K562 (cell line): ENCODE measurements around the gene HTR3C. TPM values are rescaled to one million over a fixed set of nuclear protein-coding genes. Genes with fewer than 3 reads are reported as not detected.

Experiments
- ARID2 ChIP-seq: fragments of 450-650 bp; IDR thresholded peaks from 2 replicates; pipeline ENCODE4 v1.6.1; 2017; ENCODE audit warnings: antibody characterized with exemption, mild to moderate bottlenecking
- CAMTA2 ChIP-seq: fragments of 250-450 bp; sonication (Bioruptor Pico); conservative IDR thresholded peaks from 2 replicates; pipeline ENCODE4 v1.5.1; 2022
- CSDE1 ChIP-seq, 2 experiments: fragments of 450-650 bp; IDR thresholded peaks; 2 replicates each; pipeline ENCODE4 v1.6.1; 2016; ENCODE audit warnings: mild to moderate bottlenecking in 1 of 2
- DLX4 ChIP-seq: fragments of 250-450 bp; sonication (Bioruptor Pico); IDR thresholded peaks from 2 replicates; pipeline ENCODE4 v1.6.1; 2021; ENCODE audit warnings: mild to moderate bottlenecking
- HCFC1 ChIP-seq: IDR thresholded peaks from 2 replicates; pipeline ENCODE4 v1.6.1; 2012; ENCODE audit warnings: low read depth, low read length, improper control_type of control experiment
- HES1 ChIP-seq: fragments of 450-650 bp; IDR thresholded peaks from 2 replicates; pipeline ENCODE4 v1.6.1; 2016; ENCODE audit warnings: low read depth, mild to moderate bottlenecking, moderate library complexity
- HIVEP1 ChIP-seq: fragments of 250-450 bp; sonication (Bioruptor Pico); IDR thresholded peaks from 2 replicates; pipeline ENCODE4 v1.4.0; 2020; ENCODE audit warnings: mild to moderate bottlenecking
- ID3 ChIP-seq, 2 experiments: fragments of 250-450 bp in 1 of 2; fragments of 450-650 bp in 1 of 2; sonication (Bioruptor Pico) in 1 of 2; IDR thresholded peaks; 2 replicates each; pipeline versions ENCODE4 v1.6.1 to v1.8.0; 2016 to 2021; ENCODE audit warnings: mild to moderate bottlenecking in 2 of 2, moderate library complexity in 2 of 2, missing compliant biosample characterization in 1 of 2, missing genetic modification characterization in 1 of 2
- IRF1 ChIP-seq: sonication (generic); formaldehyde crosslinking; IDR thresholded peaks from 2 replicates; pipeline ENCODE4 v1.8.0; 2022; ENCODE audit warnings: missing genetic modification reagents, mild to moderate bottlenecking, borderline replicate concordance
- KAT2B ChIP-seq: IDR thresholded peaks from one replicate; pipeline ENCODE4 v1.6.1; 2012; ENCODE audit warnings: low read depth, mild to moderate bottlenecking, control low read depth, inconsistent platforms, low read length, moderate library complexity
- KLF1 ChIP-seq: fragments of 450-650 bp; IDR thresholded peaks from 2 replicates; pipeline ENCODE4 v1.6.1; 2016; ENCODE audit warnings: missing genetic modification characterization, missing compliant biosample characterization
- MAFG ChIP-seq: fragments of 450-650 bp; conservative IDR thresholded peaks from 2 replicates; pipeline ENCODE4 v1.6.1; 2016; ENCODE audit warnings: missing genetic modification characterization, missing compliant biosample characterization
- NCOR1 ChIP-seq: fragments of 450-650 bp; IDR thresholded peaks from 2 replicates; pipeline ENCODE4 v1.6.1; 2016; ENCODE audit warnings: mild to moderate bottlenecking, moderate library complexity
- NELFE ChIP-seq: IDR thresholded peaks from 2 replicates; pipeline ENCODE4 v1.6.1; 2011; ENCODE audit warnings: mild to moderate bottlenecking; ENCODE audit not compliant: insufficient read depth, insufficient read length
- PHF20 ChIP-seq: fragments of 450-650 bp; IDR thresholded peaks from 2 replicates; pipeline ENCODE4 v1.6.1; 2018; ENCODE audit not compliant: partially characterized antibody
- POLR2AphosphoS2 ChIP-seq: IDR thresholded peaks from 2 replicates; pipeline ENCODE4 v1.6.1; 2012; ENCODE audit warnings: low read length, improper control_type of control experiment
- RFX7 ChIP-seq: fragments of 250-450 bp; sonication (Bioruptor Pico); IDR thresholded peaks from 2 replicates; pipeline ENCODE4 v1.5.1; 2021; ENCODE audit warnings: mild to moderate bottlenecking
- RNF2 ChIP-seq: sonication (generic); IDR thresholded peaks from 2 replicates; pipeline ENCODE4 v1.6.1; 2016
- SMARCE1 ChIP-seq: fragments of 450-650 bp; IDR thresholded peaks from 2 replicates; pipeline ENCODE4 v1.7.1; 2016; ENCODE audit warnings: mild to moderate bottlenecking
- ZBTB33 ChIP-seq: sonication (generic); formaldehyde crosslinking; IDR thresholded peaks from 2 replicates; pipeline ENCODE4 v1.8.1; 2023; ENCODE audit warnings: mild to moderate bottlenecking, missing genetic modification reagents
- ZKSCAN3 ChIP-seq: fragments of 250-450 bp; sonication (Bioruptor Pico); IDR thresholded peaks from 2 replicates; pipeline ENCODE4 v1.4.0; 2020
- ZNF140 ChIP-seq: fragments of 250-450 bp; sonication (Bioruptor Pico); IDR thresholded peaks from 2 replicates; pipeline ENCODE4 v1.8.0; 2021; ENCODE audit warnings: moderate library complexity, mild to moderate bottlenecking, inconsistent platforms
- ZNF324 ChIP-seq: fragments of 250-450 bp; sonication (Bioruptor Pico); IDR thresholded peaks from 2 replicates; pipeline ENCODE4 v1.4.0; 2020; ENCODE audit warnings: mild to moderate bottlenecking
- ZNF395 ChIP-seq: fragments of 200-800 bp; sonication (Bioruptor generic); IDR thresholded peaks from 2 replicates; pipeline ENCODE4 v1.6.1; 2017; ENCODE audit warnings: missing genetic modification characterization, missing compliant biosample characterization
- polyA plus RNA-seq, 8 experiments: library from polyadenylated mRNA; depleted of rRNA in 4 of 8; stranded (reverse) in 5 of 8; unstranded in 3 of 8; fragments of >200 nt; fragmentation: Nextera tagmentation in 2 of 8; fragmentation: Illumina TruSeq in 1 of 8; extraction: Ambion mirVana in 2 of 8; extraction: Trizol in 1 of 8; gene quantifications; 2 replicates each; pipeline versions ENCODE4 v1.2.1 to v1.2.3, GENCODE V29; 2011 to 2014; ENCODE audit warnings: inconsistent platforms in 1 of 8, missing spikeins in 1 of 8
- total RNA-seq, 7 experiments: library from RNA; depleted of rRNA in 6 of 7; stranded (reverse); fragments of >200 nt in 6 of 7; fragmentation: Illumina TruSeq in 2 of 7; extraction: Trizol in 2 of 7; gene quantifications; 2 replicates each; pipeline versions ENCODE4 v1.2.1 to v1.2.3, GENCODE V29; 2011 to 2021; ENCODE audit warnings: low replicate concordance in 1 of 7

HTR3C gene
- total and polyA plus RNA-seq, 9 of the 15 experiments (the other 6 are each of a cell fraction or from before 2014, with no cell fraction given): 0.04 to 0.06 TPM; not detected in 7

- no peak for TF ChIP-seq IRF1 (CRISPR knock-in tag)
- no peak for TF ChIP-seq POLR2AphosphoS2
- TF ChIP-seq RNF2: no peak
- no peak for TF ChIP-seq ARID2
- no peak for TF ChIP-seq HES1
- no peak for TF ChIP-seq ZNF395 (CRISPR knock-in tag)
- TF ChIP-seq ZNF140 (CRISPR knock-in tag): no peak
- no peak for TF ChIP-seq CSDE1 (IDR thresholded peaks at IDR 0.05)
- no peak for TF ChIP-seq DLX4 (CRISPR knock-in tag)
- no peak for TF ChIP-seq KAT2B
- TF ChIP-seq MAFG: no peak
- TF ChIP-seq ID3 (CRISPR knock-in tag; IDR thresholded peaks at IDR 0.05): no peak
- 0 out of 2 replicates have a peak, but pooled peaks have one; percentile 41 for TF ChIP-seq ID3 (tag; IDR thresholded peaks at IDR 0.05)
- TF ChIP-seq HCFC1: peak; percentile 30; the same call in 1 of the 2 replicates
- TF ChIP-seq ZKSCAN3: no peak
- TF ChIP-seq HIVEP1 (CRISPR knock-in tag): no peak
- TF ChIP-seq KLF1 (tag): peak; percentile 43; the same call in 1 of the 2 replicates
- TF ChIP-seq NCOR1: no peak
- no peak for TF ChIP-seq RFX7 (CRISPR knock-in tag)
- no peak for TF ChIP-seq NELFE
- TF ChIP-seq CAMTA2 (CRISPR knock-in tag): no peak
- no peak for TF ChIP-seq SMARCE1
- TF ChIP-seq ZBTB33: peak; percentile 46; the same call in 1 of the 2 replicates
- TF ChIP-seq ZNF324 (CRISPR knock-in tag): no peak
- no peak for TF ChIP-seq PHF20
Measured at GRCh38 chr3:184016811-184017671, 35.8 kb upstream of the HTR3C start (continued).
